PFSK-1 (cell line): ENCODE measurements around the gene SLCO2A1.

Experiments
- FOXP2 ChIP-seq: optimal IDR thresholded peaks from 2 replicates; pipeline ENCODE3; 2011; ENCODE audit warnings: borderline replicate concordance, control low read depth, inconsistent platforms; ENCODE audit not compliant: insufficient read depth; ENCODE audit errors: extremely low read length, extremely low read depth
- POLR2AphosphoS5 ChIP-seq: IDR thresholded peaks from 2 replicates; pipeline ENCODE4 v1.6.1; 2012; ENCODE audit warnings: low read depth, mild to moderate bottlenecking, control low read depth, low read length, moderate library complexity
- SIN3A ChIP-seq: IDR thresholded peaks from 2 replicates; pipeline ENCODE4 v1.6.1; 2012; ENCODE audit warnings: mild to moderate bottlenecking, low read length, moderate library complexity, borderline replicate concordance; ENCODE audit not compliant: insufficient read depth
- TAF1 ChIP-seq: IDR thresholded peaks from 2 replicates; pipeline ENCODE4 v1.6.1; 2012; ENCODE audit warnings: low read length, control low read depth, borderline replicate concordance; ENCODE audit not compliant: insufficient read depth
- TF ChIP-seq, protein P1 (sequence below), 2 experiments: IDR thresholded peaks; 2 replicates each; pipeline versions ENCODE4 v1.6.1 to v1.8.0; 2011 to 2012; ENCODE audit warnings: low read depth in 2 of 2, low read length in 2 of 2, control low read depth in 1 of 2, inconsistent platforms in 1 of 2, mild to moderate bottlenecking in 1 of 2, moderate library complexity in 1 of 2; ENCODE audit not compliant: insufficient read depth in 1 of 2

Gene SLCO2A1

DNA sequence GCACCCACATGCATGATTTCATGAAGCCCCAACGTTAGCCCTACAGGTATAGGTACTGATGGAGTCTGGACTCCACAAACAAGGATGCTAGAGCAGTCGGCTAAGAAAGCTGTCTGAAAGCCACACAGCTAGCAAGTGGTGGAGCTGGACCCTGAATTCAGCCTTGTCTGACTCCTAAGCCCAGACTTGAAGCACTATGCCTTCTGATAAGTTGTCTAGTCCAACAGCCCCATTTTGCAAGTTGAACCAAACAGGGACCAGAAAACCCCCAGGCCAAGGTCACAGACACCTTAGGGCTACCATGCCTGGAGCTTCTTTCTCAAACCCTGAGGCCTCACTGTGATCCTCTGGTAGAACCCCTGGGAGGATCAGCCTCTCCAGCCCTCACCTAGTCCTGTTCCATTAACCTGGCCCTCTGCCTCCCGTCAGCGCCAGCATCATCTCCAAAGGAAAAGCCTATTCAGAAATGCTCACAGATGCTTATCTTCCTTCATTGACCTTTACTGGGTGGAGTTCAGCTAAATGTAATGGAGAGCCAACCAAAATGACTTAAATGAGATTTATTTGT is 1.7 kb upstream of the SLCO2A1 start:
- no peak for TF ChIP-seq POLR2AphosphoS5
- TF ChIP-seq, protein P1, sequence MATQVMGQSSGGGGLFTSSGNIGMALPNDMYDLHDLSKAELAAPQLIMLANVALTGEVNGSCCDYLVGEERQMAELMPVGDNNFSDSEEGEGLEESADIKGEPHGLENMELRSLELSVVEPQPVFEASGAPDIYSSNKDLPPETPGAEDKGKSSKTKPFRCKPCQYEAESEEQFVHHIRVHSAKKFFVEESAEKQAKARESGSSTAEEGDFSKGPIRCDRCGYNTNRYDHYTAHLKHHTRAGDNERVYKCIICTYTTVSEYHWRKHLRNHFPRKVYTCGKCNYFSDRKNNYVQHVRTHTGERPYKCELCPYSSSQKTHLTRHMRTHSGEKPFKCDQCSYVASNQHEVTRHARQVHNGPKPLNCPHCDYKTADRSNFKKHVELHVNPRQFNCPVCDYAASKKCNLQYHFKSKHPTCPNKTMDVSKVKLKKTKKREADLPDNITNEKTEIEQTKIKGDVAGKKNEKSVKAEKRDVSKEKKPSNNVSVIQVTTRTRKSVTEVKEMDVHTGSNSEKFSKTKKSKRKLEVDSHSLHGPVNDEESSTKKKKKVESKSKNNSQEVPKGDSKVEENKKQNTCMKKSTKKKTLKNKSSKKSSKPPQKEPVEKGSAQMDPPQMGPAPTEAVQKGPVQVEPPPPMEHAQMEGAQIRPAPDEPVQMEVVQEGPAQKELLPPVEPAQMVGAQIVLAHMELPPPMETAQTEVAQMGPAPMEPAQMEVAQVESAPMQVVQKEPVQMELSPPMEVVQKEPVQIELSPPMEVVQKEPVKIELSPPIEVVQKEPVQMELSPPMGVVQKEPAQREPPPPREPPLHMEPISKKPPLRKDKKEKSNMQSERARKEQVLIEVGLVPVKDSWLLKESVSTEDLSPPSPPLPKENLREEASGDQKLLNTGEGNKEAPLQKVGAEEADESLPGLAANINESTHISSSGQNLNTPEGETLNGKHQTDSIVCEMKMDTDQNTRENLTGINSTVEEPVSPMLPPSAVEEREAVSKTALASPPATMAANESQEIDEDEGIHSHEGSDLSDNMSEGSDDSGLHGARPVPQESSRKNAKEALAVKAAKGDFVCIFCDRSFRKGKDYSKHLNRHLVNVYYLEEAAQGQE (IDR thresholded peaks at IDR 0.05; ENCODE audit: insufficient read depth in 1 of 2, low read depth in 2 of 2, low read length in 2 of 2): no peak
- TF ChIP-seq SIN3A: no peak
- TF ChIP-seq TAF1: no peak
- no peak for TF ChIP-seq FOXP2

DNA sequence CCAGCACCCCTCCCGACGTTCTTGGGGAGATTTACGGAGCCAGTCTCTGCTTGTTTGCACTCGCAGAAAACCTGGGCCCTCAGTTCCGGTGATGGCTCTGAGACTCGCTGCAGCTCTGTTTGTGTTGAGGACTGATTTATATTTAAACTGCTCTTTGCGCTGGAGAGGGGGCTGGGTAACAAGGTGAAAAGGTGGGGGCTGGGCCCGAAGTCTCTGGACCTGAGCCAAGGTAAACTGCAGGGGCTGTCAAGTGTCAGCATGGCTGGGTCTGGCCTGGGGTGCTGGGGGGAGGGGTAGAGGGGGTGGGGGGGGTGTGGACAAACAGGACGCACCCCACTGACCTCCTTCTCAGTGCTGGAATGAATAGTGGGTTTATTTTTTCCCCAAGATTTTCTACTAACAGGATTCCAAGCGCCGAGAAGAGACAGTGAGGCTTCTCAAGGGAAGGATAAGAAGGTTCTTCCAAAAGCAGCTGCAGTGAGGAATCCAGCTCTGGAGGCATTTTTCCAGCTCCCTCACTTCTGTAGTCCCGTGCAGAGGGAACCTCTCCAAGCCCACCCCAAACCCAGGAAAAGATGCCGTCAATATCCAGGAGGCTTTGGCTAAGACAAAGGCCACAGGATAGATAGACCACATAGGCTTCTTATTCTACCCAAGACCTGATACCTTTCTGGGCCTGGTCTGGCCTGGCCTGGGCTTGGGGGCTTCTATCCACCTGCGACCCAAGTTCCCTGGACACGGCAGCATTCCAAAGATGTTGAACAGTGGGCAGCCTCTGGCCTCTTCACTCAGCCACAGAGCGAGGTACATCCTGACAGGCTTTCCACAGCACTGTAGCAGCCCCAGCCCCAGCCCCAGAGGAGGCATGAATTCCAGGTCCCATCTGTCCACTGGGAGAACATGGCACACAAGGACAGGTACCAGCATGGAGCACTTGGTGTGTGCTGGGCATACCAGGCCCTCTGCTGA is 938 bp upstream of the SLCO2A1 start:
- TF ChIP-seq FOXP2 (no peak), POLR2AphosphoS5 (no peak), SIN3A (no peak), TAF1 (no peak)
- TF ChIP-seq, protein P1 (IDR thresholded peaks at IDR 0.05; ENCODE audit: insufficient read depth in 1 of 2, low read depth in 2 of 2, low read length in 2 of 2): no peak

DNA sequence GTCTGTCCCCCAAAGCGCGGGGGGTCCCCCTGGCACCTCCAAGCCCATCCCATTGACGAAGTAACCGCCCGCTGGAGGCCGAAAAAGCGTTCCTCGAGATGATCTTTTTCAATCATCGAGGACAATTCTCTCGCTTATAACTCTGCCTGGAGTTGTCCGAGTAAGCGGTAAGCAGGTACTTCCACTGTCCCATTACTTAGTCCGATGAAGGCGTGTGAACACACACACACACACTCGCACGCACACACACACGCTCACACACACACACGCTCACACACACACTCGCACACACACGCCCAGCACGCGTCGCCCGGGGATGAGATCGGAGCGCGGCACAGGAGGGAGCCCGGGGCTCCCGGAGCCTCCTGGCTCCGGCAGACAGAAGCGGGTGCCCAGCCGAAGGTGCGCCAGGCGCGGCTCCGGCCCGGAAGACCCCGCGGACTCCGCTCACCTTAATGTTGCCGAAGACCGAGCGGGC is 430 bp downstream of the SLCO2A1 start:
- TF ChIP-seq SIN3A (no peak), TAF1 (no peak), FOXP2 (no peak), POLR2AphosphoS5 (no peak)
- TF ChIP-seq, protein P1 (IDR thresholded peaks at IDR 0.05; ENCODE audit: insufficient read depth in 1 of 2, low read depth in 2 of 2, low read length in 2 of 2): no peak

DNA sequence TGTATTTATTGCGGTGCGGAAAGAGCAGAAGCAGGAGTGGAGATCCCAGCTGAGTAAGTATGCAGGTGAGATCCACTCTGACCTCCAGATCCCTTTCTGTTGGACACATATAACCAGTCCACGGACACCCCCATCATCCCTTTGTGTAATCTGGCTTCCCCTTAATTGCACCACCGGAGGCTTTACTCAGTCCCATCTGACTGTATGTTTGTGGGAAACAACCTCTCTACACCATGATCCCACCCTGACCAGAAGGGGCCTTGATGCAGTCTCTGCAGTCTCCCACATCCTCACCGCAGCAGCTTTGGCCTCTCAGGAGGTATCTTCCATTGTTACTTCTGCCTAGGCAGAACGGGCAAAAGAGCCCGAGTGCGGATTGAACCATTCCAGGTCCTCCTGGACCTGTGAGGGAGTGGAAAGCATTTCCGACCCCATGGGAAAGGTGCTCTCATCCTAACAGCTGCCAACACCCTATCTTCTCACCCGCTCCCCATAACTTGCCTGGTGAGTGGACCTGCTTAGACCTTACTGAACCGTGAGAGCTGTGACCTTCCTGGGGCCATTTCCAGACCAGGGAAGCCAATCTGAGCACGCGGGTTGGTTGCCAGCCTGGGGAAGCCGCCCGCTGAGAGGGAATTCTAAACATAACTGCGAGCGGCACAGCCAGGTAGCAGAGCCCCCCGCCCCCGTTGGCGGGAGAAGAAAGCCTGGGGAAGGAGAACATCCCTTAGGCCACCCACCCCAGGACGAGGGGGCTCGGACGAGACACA is 1.1 kb downstream of the SLCO2A1 start:
- no peak for TF ChIP-seq POLR2AphosphoS5
- TF ChIP-seq TAF1: no peak
- no peak for TF ChIP-seq FOXP2

DNA sequence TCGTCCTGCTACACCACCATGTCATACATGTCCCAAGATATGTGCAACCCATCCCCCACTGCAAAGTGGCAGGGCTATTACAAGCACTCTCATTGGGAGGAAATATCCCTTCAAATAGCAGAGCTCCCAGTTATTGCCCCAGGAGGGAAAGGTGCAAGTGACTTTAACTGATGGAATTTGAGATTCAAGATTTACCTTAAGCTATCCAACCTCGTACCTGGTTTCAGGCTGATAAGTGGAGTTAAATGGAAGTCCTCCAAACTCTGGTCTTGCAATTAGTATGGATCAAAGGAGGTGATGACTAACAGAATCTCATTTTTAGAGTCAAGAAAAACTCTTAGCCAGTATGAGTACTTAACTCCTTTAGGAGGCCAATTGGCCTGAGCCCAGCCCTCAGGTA is 2.1 kb downstream of the SLCO2A1 start:
- TF ChIP-seq, protein P1 (IDR thresholded peaks at IDR 0.05; ENCODE audit: insufficient read depth in 1 of 2, low read depth in 2 of 2, low read length in 2 of 2): no peak
- TF ChIP-seq TAF1 (no peak), SIN3A (no peak), FOXP2 (no peak), POLR2AphosphoS5 (no peak)
